ENCODE measurements around the gene USP12. TPM values are rescaled to one million over a fixed set of nuclear protein-coding genes. Genes with fewer than 3 reads are reported as not detected.

The USP12 gene
- total RNA-seq, 1 donor from 2014 or later, result 30.8 TPM

DNA sequence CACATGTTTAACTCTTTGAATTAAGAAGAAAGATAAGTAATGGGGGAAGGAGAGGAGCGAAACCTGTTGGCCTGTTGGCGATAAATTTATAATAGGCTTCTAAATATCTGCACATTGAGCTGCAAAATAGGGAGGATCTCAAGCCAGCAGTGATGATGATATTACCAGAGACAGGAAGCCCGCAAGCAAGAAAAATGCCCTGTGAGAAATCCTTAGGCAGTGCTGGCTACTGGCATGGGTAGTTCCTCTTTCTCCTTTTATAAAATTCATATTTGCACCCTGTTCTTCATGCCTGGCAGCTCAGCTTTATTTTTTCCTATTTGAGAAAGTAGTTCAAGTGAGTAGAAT, 858 bp upstream of the USP12 start:
- TF ChIP-seq CTCF (IDR thresholded peaks at IDR 0.05; ENCODE audit: unreplicated experiment), result no peak
- H3K4me1 Mint-ChIP-seq (ENCODE audit: low read depth), result peaks cover 25% of the 10 kb centered on the region
- H3K4me3 Mint-ChIP-seq (ENCODE audit: low read depth), result peak overlapping the region; percentile 84
- H3K36me3 Mint-ChIP-seq (ENCODE audit: insufficient read depth), result no peaks in the 10 kb centered on the region
- peak overlapping the region; percentile 82 for H3K27ac Mint-ChIP-seq
- DNase-seq (ENCODE audit: low spot score, unreplicated experiment), result no peak
- H3K9me3 Mint-ChIP-seq (ENCODE audit: low read depth), result no peaks in the 10 kb centered on the region
- H3K27me3 Mint-ChIP-seq, result no peaks in the 10 kb centered on the region

GRCh38 chr13:27171827-27172494, 350 bp upstream of the USP12 start:
- Mint-ChIP-seq H3K27me3 (no peaks in the 10 kb centered on the region), H3K36me3 (ENCODE audit: insufficient read depth) (no peaks in the 10 kb centered on the region)

DNA sequence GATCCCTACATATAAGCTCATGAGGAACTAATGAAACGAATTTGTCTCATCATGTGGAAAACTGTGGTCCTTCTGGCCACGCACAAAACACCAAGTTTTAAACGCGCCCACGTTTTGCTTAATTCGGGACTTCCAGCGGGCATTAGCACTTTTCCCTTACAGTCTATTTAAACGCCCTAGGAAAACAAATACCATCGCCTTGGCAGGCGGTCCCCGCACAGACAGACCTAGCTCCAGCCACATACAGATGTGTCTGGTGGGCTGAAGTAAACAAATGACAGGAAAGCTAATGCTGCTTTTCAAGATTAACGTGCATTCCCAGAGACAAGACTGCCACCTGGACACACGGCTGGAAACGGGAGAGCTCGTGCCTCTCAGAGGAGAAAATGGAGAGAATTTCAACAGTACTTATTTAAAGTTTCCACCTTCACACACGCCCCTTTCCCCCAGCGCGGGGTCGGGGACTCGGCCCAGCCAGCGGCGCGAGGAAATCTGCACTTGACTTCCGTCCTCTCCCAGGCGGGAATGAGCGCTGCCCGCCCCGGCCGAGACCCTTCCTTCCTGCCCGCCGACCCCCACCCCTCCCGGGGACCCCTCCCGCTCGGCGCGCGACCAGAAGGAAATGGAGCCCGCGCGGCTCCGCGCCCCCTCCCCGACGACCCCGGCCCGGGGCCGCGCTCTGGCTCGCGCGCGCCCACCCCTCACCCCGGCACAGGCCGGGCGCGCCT, 931 bp downstream of the USP12 start:
- Mint-ChIP-seq H3K27me3 (no peaks in the 10 kb centered on the region), H3K4me1 (ENCODE audit: low read depth) (peaks cover 26% of the 10 kb centered on the region), H3K4me3 (ENCODE audit: low read depth) (peak overlapping the region; percentile 90), H3K9me3 (ENCODE audit: low read depth) (no peaks in the 10 kb centered on the region), H3K36me3 (ENCODE audit: insufficient read depth) (no peaks in the 10 kb centered on the region), H3K27ac (peak overlapping the region; percentile 97)
- no peak for TF ChIP-seq CTCF (IDR thresholded peaks at IDR 0.05; ENCODE audit: unreplicated experiment)
- DNase-seq (ENCODE audit: low spot score, unreplicated experiment), result peak; percentile 63

More at GRCh38 chr13:27171827-27172494, 350 bp upstream of the USP12 start:
- H3K9me3 Mint-ChIP-seq (ENCODE audit: low read depth), result no peaks in the 10 kb centered on the region
- peak; percentile 28 for TF ChIP-seq CTCF (IDR thresholded peaks at IDR 0.05; ENCODE audit: unreplicated experiment)
- peaks cover 25% of the 10 kb centered on the region for H3K4me1 Mint-ChIP-seq (ENCODE audit: low read depth)
- peak overlapping the region; percentile 84 for H3K4me3 Mint-ChIP-seq (ENCODE audit: low read depth)
- DNase-seq (ENCODE audit: low spot score, unreplicated experiment), result peak; percentile 90
- H3K27ac Mint-ChIP-seq, result peak overlapping the region; percentile 82

- H3K9me3 Mint-ChIP-seq (ENCODE audit: low read depth), result no peaks in the 10 kb centered on the region
- no peak for DNase-seq (ENCODE audit: low spot score, unreplicated experiment)
- H3K4me3 Mint-ChIP-seq (ENCODE audit: low read depth), result peak overlapping the region; percentile 90
- no peak for TF ChIP-seq CTCF (IDR thresholded peaks at IDR 0.05; ENCODE audit: unreplicated experiment)
- no peaks in the 10 kb centered on the region for H3K36me3 Mint-ChIP-seq (ENCODE audit: insufficient read depth)
- H3K27me3 Mint-ChIP-seq, result no peaks in the 10 kb centered on the region
- H3K4me1 Mint-ChIP-seq (ENCODE audit: low read depth), result peaks cover 26% of the 10 kb centered on the region
- H3K27ac Mint-ChIP-seq, result peak overlapping the region; percentile 97
Measured at GRCh38 chr13:27170221-27170515, 1.4 kb downstream of the USP12 start.

DNA sequence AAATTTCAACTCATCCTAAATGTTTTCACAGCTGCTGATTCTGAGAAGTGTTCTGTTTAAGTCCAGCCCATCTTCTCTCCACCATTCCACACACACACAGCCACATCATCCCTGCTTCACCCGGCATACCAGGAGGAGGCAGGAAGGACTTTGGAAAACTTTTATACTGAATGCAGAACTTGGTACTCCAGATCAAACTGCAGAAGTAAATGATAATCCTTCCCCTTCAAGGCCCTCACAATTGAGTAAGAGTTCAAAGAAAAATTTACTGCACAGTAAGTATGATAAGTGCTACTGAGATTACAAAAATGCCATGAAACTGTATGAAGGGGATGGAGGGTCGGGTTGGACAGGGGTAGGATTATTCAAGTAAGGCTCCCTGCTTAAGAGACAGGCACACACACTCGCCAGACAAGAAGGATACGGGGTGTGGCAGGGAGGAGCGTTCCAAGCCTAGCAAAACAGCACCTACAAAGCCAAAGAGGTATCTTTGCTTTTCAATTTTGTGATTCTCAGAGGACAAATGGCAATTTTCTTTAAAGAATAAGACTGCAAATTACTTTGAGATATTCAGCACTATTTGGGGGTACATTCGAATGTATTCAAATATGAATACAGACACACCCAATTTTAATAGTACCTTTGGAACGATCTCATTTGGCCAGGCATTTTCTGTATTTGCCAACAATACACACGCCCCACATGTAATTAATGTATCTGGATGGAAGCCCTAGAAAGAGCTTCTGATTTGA, 2.5 kb downstream of the USP12 start:
- Mint-ChIP-seq H3K27me3 (no peaks in the 10 kb centered on the region), H3K4me1 (ENCODE audit: low read depth) (peaks cover 22% of the 10 kb centered on the region), H3K27ac (no peak overlapping the region), H3K36me3 (ENCODE audit: insufficient read depth) (no peaks in the 10 kb centered on the region), H3K4me3 (ENCODE audit: low read depth) (peak overlapping the region; percentile 90), H3K9me3 (ENCODE audit: low read depth) (no peaks in the 10 kb centered on the region)
- DNase-seq (ENCODE audit: low spot score, unreplicated experiment), result no peak
- TF ChIP-seq CTCF (IDR thresholded peaks at IDR 0.05; ENCODE audit: unreplicated experiment), result no peak

Measured in progenitor cell of endocrine pancreas (in vitro differentiated cells).